Mesenchymal stem cell (in vitro differentiated cells and primary cell): ENCODE measurements around the gene OPN1SW.

Experiments
- DNase-seq: peaks from one replicate; pipeline ENCODE4 v3.0.0-alpha.2; 2013
- H2AFZ ChIP-seq: one replicate; pipeline ENCODE4 v1.6.1; 2013; ENCODE audit warnings: low read depth, mild to moderate bottlenecking, control low read depth, inconsistent platforms, low read length, moderate library complexity
- H2AK5ac ChIP-seq: 2 replicates; pipeline ENCODE4 v1.6.1; 2013; ENCODE audit warnings: low read length, moderate library complexity, mild to moderate bottlenecking, inconsistent platforms; ENCODE audit not compliant: severe bottlenecking
- H2BK120ac ChIP-seq: one replicate; pipeline ENCODE4 v1.6.1; 2013; ENCODE audit warnings: low read depth, mild to moderate bottlenecking, inconsistent platforms, low read length, moderate library complexity
- H2BK12ac ChIP-seq, 2 experiments: one replicate each; pipeline ENCODE4 v1.6.1; 2013; ENCODE audit warnings: inconsistent platforms in 2 of 2, low read length in 2 of 2, mild to moderate bottlenecking in 2 of 2, moderate library complexity in 2 of 2, control low read depth in 1 of 2
- H2BK15ac ChIP-seq: one replicate; pipeline ENCODE4 v1.6.1; 2013; ENCODE audit warnings: mild to moderate bottlenecking, low read depth, inconsistent platforms; ENCODE audit not compliant: poor library complexity, severe bottlenecking
- H2BK5ac ChIP-seq: 2 replicates; pipeline ENCODE4 v1.6.1; 2013; ENCODE audit warnings: low read depth, mild to moderate bottlenecking, low read length, control low read depth, inconsistent platforms; ENCODE audit not compliant: poor library complexity, severe bottlenecking
- H3K14ac ChIP-seq, 2 experiments: one replicate each; pipeline ENCODE4 v1.6.1; 2013; ENCODE audit warnings: inconsistent platforms in 2 of 2, low read length in 2 of 2, control low read depth in 1 of 2, mild to moderate bottlenecking in 1 of 2, moderate library complexity in 1 of 2
- H3K18ac ChIP-seq, 2 experiments: one replicate each; pipeline ENCODE4 v1.6.1; 2013; ENCODE audit warnings: inconsistent platforms in 2 of 2, low read length in 2 of 2, control low read depth in 1 of 2, low read depth in 1 of 2, mild to moderate bottlenecking in 1 of 2
- H3K23ac ChIP-seq, 2 experiments: one replicate each; pipeline ENCODE4 v1.6.1; 2013; ENCODE audit warnings: inconsistent platforms in 2 of 2, low read length in 2 of 2, mild to moderate bottlenecking in 2 of 2, moderate library complexity in 2 of 2, control low read depth in 1 of 2
- H3K27ac ChIP-seq: 2 replicates; pipeline ENCODE4 v1.5.1; 2013; ENCODE audit warnings: mild to moderate bottlenecking, moderate library complexity, low read length, control low read depth, inconsistent platforms; ENCODE audit not compliant: poor library complexity, severe bottlenecking
- H3K27me3 ChIP-seq, 2 experiments: 2 replicates each; pipeline versions ENCODE4 v1.6.1 to v1.7.0; 2013; ENCODE audit warnings: low read length in 2 of 2, mild to moderate bottlenecking in 2 of 2, moderate library complexity in 2 of 2, control low read depth in 1 of 2, inconsistent platforms in 1 of 2; ENCODE audit not compliant: control insufficient read depth in 1 of 2, insufficient read depth in 1 of 2
- H3K36me3 ChIP-seq, 2 experiments: 2 replicates each; pipeline versions ENCODE4 v1.6.1 to v1.7.0; 2013; ENCODE audit warnings: low read length in 2 of 2, control low read depth in 1 of 2, inconsistent platforms in 1 of 2, low read depth in 1 of 2, mild to moderate bottlenecking in 1 of 2; ENCODE audit not compliant: insufficient read depth in 2 of 2, control insufficient read depth in 1 of 2
- H3K4ac ChIP-seq, 2 experiments: one replicate each; pipeline ENCODE4 v1.6.1; 2013; ENCODE audit warnings: inconsistent platforms in 2 of 2, low read length in 2 of 2, mild to moderate bottlenecking in 2 of 2, moderate library complexity in 2 of 2, control low read depth in 1 of 2, low read depth in 1 of 2
- H3K4me1 ChIP-seq: 2 replicates; pipeline ENCODE4 v1.6.1; 2013; ENCODE audit warnings: low read depth, low read length, control low read depth; ENCODE audit not compliant: control insufficient read depth, insufficient read depth
- H3K4me2 ChIP-seq: 2 replicates; pipeline ENCODE4 v1.6.1; 2013; ENCODE audit warnings: low read length, mild to moderate bottlenecking, inconsistent platforms; ENCODE audit not compliant: poor library complexity, severe bottlenecking
- H3K4me3 ChIP-seq, 2 experiments: 2 replicates each; pipeline versions ENCODE4 v1.5.1 to v1.7.0; 2013; ENCODE audit warnings: low read length in 2 of 2, mild to moderate bottlenecking in 2 of 2, control low read depth in 1 of 2, low read depth in 1 of 2; ENCODE audit not compliant: insufficient read depth in 1 of 2
- H3K79me1 ChIP-seq: replicated peaks from 2 replicates; pipeline ENCODE4 v1.6.1; 2013; ENCODE audit warnings: mild to moderate bottlenecking, control low read depth, low read length, inconsistent platforms; ENCODE audit not compliant: poor library complexity, severe bottlenecking
- H3K9ac ChIP-seq: 2 replicates; pipeline ENCODE4 v1.7.0; 2013; ENCODE audit warnings: mild to moderate bottlenecking, low read length, moderate library complexity
- H3K9me3 ChIP-seq: 2 replicates; pipeline ENCODE4 v1.7.0; 2013; ENCODE audit warnings: mild to moderate bottlenecking, low read length; ENCODE audit not compliant: control insufficient read depth
- H4K8ac ChIP-seq: one replicate; pipeline ENCODE4 v1.6.1; 2013; ENCODE audit warnings: inconsistent platforms, mild to moderate bottlenecking, low read length, moderate library complexity
- H4K91ac ChIP-seq: one replicate; pipeline ENCODE4 v1.6.1; 2013; ENCODE audit warnings: mild to moderate bottlenecking, low read length, inconsistent platforms
- WGBS: methylation state at CpG from one replicate; pipeline ENCODE4 v1.1.7; 2013; ENCODE audit warnings: mixed read lengths; 5-methylcytosine and 5-hydroxymethylcytosine counted together

The OPN1SW gene

DNA sequence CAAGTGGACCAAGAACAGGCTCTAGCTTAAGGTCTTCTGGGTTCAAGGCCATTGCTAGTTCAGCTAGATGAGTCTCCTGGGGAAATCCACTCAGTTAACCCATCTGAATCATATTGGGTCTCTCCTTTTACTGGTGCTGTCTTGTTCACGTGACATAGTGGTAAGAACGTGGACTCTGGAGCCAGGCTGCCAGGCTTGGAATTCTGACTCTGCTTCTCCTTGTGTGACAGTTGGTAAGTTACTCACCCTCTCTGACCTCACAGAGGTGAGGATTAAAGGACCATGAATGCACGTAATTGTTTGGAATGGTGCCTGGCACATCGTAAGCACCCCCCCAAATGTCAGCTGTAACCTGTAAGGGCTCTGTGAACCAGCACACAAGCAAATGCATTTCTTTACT, 46.1 kb downstream of the OPN1SW start:
- Histone ChIP-seq H3K27me3 (peaks cover 0 to 15% of the 10 kb centered on the region in 2 experiments), H4K8ac (no peak overlapping the region), H4K91ac (no peak overlapping the region), H2BK15ac (no peak overlapping the region), H3K23ac (no peak overlapping the region), H2BK5ac (no peak overlapping the region), H3K4me3 (no peak overlapping the region), H3K14ac (no peak overlapping the region), H2BK120ac (no peak overlapping the region), H3K36me3 (no peaks in the 10 kb centered on the region), H2BK12ac (no peak overlapping the region), H3K27ac (no peak overlapping the region), H3K9me3 (no peaks in the 10 kb centered on the region), H3K4me1 (no peaks in the 10 kb centered on the region), H2AFZ (no peak overlapping the region), H3K4ac (no peak overlapping the region), H3K4me2 (no peak overlapping the region), H3K9ac (no peak overlapping the region), H3K18ac (no peak overlapping the region), H2AK5ac (no peak overlapping the region), H3K79me1 (no peaks in the 10 kb centered on the region)
- no peak for DNase-seq
- WGBS: 98% methylated on average over 4 of the region's 4 CpGs

DNA sequence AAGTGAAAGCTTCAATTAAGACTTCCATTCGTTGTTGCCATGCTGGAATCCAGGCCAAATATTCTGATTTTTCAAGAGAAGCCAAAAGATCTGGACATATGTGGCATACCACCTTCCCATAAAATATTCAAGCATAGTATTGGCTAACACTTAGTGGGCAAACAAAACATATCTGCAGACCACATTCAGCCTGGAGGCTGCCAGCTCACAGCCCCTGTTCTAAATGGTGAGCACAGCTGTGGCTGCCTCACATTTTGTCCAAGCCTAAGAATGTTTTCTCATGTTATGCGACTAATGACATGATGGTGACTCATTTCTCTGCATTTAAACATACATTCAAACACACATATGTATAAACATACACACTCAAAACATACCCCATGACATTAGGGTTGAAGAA, 47.0 kb downstream of the OPN1SW start:
- Histone ChIP-seq H3K27ac (no peak overlapping the region), H3K27me3 (peaks cover 0 to 13% of the 10 kb centered on the region in 2 experiments), H3K4me2 (no peak overlapping the region), H3K4ac (no peak overlapping the region), H2AFZ (no peak overlapping the region), H3K23ac (no peak overlapping the region), H3K9ac (no peak overlapping the region), H2AK5ac (no peak overlapping the region), H3K9me3 (no peaks in the 10 kb centered on the region), H3K4me3 (no peak overlapping the region), H4K91ac (no peak overlapping the region), H2BK5ac (no peak overlapping the region), H3K18ac (no peak overlapping the region), H3K36me3 (no peaks in the 10 kb centered on the region), H3K79me1 (no peaks in the 10 kb centered on the region), H2BK15ac (no peak overlapping the region), H2BK120ac (no peak overlapping the region), H3K14ac (no peak overlapping the region), H3K4me1 (no peaks in the 10 kb centered on the region), H2BK12ac (no peak overlapping the region), H4K8ac (no peak overlapping the region)
- DNase-seq: peak; percentile 33
- 88% methylated on average over 1 of the region's 2 CpGs for WGBS

DNA sequence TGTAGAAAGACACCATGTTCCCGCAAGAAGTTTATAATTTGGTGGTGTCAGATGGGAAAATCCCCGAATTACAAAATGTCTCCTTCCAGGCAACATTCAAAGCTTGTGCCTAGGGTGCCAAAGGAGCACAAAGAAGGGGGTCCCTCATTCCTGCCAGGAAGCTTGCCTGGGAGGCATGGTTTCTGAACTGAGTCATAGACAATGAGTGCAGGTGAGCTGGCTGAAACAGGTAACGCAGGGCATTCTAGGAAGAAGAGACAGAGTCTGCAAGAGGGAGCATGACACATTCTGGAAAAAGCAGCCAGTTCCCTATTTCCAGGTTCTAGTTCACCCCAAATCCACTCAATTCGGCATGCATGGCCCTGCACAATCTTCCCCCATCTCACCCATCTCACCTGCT, 48.4 kb downstream of the OPN1SW start:
- H3K27ac ChIP-seq: no peak overlapping the region
- WGBS: 97% methylated on average over 4 of the region's 4 CpGs

DNA sequence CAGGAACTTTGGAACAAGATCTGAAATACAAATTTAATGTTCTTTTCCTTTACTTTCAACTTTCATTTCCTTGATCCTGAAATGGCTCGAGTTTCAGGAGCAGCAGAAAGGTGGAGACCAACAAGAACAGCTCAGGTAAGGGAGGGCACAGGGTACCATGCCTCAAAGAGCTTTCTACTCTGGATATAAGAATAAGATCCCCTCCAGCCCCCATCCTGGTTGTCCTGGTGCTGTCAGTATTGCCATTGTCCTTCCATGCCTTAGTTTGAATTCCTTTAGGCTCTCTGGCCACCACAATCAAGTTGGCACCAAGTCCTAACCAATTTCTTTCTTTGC, 48.9 kb downstream of the OPN1SW start:
- Histone ChIP-seq H3K79me1 (no peaks in the 10 kb centered on the region), H2AK5ac (no peak overlapping the region), H3K9me3 (no peaks in the 10 kb centered on the region), H2BK12ac (no peak overlapping the region), H3K14ac (no peak overlapping the region), H3K27me3 (peaks cover 0 to 4% of the 10 kb centered on the region in 2 experiments), H3K4ac (no peak overlapping the region), H4K91ac (no peak overlapping the region), H4K8ac (no peak overlapping the region), H2AFZ (no peak overlapping the region), H2BK15ac (no peak overlapping the region), H3K9ac (no peak overlapping the region), H3K36me3 (no peaks in the 10 kb centered on the region), H3K27ac (no peak overlapping the region), H2BK120ac (no peak overlapping the region), H3K18ac (no peak overlapping the region), H3K4me3 (no peak overlapping the region), H3K23ac (no peak overlapping the region), H3K4me1 (no peaks in the 10 kb centered on the region), H2BK5ac (no peak overlapping the region), H3K4me2 (no peak overlapping the region)
- no peak for DNase-seq
- 70% methylated on average over 1 of the region's 1 CpG for WGBS

More for the DNA sequence above, 48.4 kb downstream of the OPN1SW start:
- Histone ChIP-seq H3K36me3 (no peaks in the 10 kb centered on the region), H4K91ac (no peak overlapping the region), H2BK15ac (no peak overlapping the region), H2BK12ac (no peak overlapping the region), H3K23ac (no peak overlapping the region), H3K27me3 (peaks cover 0 to 4% of the 10 kb centered on the region in 2 experiments), H3K79me1 (no peaks in the 10 kb centered on the region), H3K18ac (no peak overlapping the region), H3K4ac (no peak overlapping the region), H2BK120ac (no peak overlapping the region), H2AFZ (no peak overlapping the region), H2AK5ac (no peak overlapping the region), H2BK5ac (no peak overlapping the region), H3K14ac (no peak overlapping the region), H3K9ac (no peak overlapping the region), H3K4me3 (no peak overlapping the region), H3K4me1 (no peaks in the 10 kb centered on the region), H3K4me2 (no peak overlapping the region), H4K8ac (no peak overlapping the region), H3K9me3 (no peaks in the 10 kb centered on the region)
- no peak for DNase-seq
